ENCODE measurements around the gene RECQL5.
"Not testable (repeated sequence)": the region's sequence is repeated elsewhere in the genome, so short reads cannot be mapped to it uniquely, and the experiment has no call there.

RECQL5 gene

DNA sequence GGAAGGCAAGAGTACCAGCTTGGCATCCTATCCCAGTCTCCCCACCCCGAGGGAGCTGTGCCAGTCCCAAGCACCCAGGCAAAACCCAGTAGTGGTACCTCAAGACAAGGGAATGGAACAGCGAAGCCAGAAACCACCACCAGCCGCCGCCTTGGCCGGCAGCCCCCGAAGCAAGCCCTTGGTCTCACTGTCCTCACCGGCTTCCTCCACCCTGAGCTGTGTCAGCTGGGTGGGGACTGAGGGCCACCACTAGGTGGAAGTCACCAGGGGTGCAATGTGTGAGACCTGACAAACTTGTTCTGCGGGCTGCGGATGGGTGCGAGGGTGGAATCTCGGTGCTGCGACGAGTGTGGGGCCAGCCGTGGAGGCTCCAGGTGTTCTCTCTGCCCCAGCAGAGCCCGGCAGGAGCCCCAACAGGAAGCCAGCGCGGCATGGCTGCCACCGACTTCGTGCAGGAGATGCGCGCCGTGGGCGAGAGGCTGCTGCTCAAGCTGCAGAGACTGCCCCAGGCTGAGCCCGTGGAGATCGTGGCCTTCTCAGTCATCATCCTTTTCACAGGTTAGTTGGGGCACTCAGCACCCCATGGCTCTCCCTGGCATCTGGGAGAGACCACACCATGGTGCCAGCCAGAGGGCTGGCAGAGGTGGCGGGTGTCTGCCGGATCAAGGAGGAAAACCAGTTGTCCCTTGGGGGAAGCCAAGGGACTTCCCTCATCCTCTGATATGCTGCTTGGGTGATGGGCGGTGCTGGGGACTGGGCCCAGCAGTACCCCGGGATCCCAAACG, 27.0 kb downstream of the RECQL5 start:
- no peak for DNase-seq (ENCODE audit: low read depth)
- TF ChIP-seq, protein P1, sequence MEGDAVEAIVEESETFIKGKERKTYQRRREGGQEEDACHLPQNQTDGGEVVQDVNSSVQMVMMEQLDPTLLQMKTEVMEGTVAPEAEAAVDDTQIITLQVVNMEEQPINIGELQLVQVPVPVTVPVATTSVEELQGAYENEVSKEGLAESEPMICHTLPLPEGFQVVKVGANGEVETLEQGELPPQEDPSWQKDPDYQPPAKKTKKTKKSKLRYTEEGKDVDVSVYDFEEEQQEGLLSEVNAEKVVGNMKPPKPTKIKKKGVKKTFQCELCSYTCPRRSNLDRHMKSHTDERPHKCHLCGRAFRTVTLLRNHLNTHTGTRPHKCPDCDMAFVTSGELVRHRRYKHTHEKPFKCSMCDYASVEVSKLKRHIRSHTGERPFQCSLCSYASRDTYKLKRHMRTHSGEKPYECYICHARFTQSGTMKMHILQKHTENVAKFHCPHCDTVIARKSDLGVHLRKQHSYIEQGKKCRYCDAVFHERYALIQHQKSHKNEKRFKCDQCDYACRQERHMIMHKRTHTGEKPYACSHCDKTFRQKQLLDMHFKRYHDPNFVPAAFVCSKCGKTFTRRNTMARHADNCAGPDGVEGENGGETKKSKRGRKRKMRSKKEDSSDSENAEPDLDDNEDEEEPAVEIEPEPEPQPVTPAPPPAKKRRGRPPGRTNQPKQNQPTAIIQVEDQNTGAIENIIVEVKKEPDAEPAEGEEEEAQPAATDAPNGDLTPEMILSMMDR (conservative IDR thresholded peaks at IDR 0.05; ENCODE audit: low read depth, low read length), result no peak
- no peak overlapping the region for H3K4me3 ChIP-seq (ENCODE audit: low read depth, low read length)

DNA sequence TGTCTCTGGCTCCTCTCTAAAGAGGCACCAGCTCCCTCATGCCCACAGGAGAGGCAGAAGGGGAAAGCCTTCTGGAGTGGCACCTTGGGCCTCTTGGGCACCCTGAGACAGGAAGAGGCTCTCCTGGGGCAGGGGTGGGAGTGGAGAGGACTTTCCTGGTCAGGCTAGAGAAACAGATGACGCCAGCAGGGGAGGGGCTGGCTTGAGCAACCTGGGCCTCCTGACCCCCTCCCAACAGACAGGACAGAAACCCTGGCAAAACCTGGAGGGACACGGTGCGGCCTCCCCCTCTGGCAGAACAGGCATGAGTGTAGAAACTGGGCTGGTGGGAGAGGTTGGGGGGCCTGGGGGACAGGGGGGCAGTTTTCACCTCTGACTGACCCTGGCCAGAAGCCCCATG, 27.6 kb downstream of the RECQL5 start:
- TF ChIP-seq, protein P1 (conservative IDR thresholded peaks at IDR 0.05; ENCODE audit: low read depth, low read length), result no peak
- no peak overlapping the region for H3K4me3 ChIP-seq (ENCODE audit: low read depth, low read length)
- no peak for DNase-seq (ENCODE audit: low read depth)

DNA sequence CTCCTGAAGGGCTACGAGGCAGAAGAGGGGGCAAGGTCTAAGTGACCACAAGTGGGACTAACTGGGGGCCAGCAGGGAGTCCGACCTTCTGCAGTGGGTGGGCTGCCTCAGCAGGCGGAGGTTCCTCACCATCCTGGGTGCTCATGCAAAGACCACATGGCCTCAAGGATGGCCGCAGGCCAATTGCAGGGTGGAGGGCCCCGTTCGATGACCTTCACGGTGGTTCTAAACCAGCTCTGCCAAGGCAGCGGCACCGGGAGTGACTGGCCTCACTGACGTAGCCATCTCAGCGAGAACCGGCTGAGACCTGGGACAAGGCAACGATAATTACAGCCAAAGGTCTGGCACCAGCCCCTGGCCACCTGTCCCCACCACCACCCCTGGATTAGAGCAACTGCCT, 28.1 kb downstream of the RECQL5 start:
- DNase-seq (ENCODE audit: low read depth), result no peak
- TF ChIP-seq, protein P1 (conservative IDR thresholded peaks at IDR 0.05; ENCODE audit: low read depth, low read length), result no peak
- H3K4me3 ChIP-seq (ENCODE audit: low read depth, low read length), result no peak overlapping the region

DNA sequence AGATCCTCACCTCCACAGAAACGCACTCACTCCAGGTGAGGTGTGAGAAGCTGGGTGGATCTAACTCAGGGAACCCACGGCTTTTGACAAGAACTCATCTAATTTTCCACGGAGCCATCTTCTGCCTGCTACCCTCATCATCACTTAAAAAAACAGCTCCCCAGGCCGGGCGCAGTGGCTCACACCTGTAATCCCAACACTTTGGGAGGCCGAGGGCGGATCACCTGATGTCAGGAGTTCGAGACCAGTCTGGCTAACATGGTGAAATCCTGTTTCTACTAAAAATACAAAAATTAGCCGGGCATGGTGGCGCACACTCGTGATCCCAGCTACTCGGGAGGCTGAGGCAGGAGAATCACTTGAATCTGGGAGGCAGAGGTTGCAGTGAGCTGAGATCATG, 28.9 kb downstream of the RECQL5 start:
- not testable (repeated sequence) for H3K4me3 ChIP-seq (ENCODE audit: low read depth, low read length); DNase-seq (ENCODE audit: low read depth)

DNA sequence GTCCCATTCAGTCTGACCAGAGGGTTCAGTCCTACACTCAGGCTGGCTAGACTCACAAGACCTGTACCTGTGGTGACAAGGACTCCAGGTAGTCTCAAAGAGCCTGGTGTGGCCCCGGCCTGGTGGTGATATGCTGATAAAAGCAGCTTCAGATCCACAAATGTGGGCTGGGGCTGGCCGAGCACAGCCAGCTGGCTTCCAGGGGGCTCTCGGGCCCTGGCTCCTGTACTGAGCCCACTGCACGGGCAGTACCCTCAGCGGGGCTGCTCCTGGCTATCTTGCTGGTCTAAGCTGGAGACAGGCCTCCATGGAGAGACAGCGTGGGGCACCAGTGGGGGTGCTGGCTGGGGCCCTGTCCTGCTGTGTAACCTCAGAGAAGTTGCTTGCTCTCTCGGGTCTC, 29.4 kb downstream of the RECQL5 start:
- no peak for DNase-seq (ENCODE audit: low read depth)
- no peak overlapping the region for H3K4me3 ChIP-seq (ENCODE audit: low read depth, low read length)
- TF ChIP-seq, protein P1 (conservative IDR thresholded peaks at IDR 0.05; ENCODE audit: low read depth, low read length), result no peak

DNA sequence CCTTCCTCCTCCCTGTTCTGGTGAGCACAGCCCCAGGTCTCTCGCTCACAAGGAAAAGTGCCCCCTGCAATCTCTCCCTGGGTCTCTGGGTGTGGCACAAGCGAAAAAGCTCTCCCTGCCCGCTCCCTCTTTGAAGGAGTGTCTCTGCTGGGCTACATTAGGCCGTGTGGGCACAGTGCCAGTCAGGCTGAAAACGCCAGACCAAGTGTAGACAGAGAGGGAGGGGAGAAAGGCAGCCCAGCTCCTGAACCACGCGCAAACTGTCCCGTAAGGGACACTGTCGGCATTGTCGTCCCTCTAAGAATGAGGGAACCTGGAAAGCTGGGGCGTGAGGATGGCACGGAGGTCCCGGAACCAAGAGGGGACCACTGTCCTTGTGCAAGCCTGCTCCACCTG, 29.8 kb downstream of the RECQL5 start:
- no peak overlapping the region for H3K4me3 ChIP-seq (ENCODE audit: low read depth, low read length)
- no peak for DNase-seq (ENCODE audit: low read depth)
- TF ChIP-seq, protein P1 (conservative IDR thresholded peaks at IDR 0.05; ENCODE audit: low read depth, low read length), result no peak

DNA sequence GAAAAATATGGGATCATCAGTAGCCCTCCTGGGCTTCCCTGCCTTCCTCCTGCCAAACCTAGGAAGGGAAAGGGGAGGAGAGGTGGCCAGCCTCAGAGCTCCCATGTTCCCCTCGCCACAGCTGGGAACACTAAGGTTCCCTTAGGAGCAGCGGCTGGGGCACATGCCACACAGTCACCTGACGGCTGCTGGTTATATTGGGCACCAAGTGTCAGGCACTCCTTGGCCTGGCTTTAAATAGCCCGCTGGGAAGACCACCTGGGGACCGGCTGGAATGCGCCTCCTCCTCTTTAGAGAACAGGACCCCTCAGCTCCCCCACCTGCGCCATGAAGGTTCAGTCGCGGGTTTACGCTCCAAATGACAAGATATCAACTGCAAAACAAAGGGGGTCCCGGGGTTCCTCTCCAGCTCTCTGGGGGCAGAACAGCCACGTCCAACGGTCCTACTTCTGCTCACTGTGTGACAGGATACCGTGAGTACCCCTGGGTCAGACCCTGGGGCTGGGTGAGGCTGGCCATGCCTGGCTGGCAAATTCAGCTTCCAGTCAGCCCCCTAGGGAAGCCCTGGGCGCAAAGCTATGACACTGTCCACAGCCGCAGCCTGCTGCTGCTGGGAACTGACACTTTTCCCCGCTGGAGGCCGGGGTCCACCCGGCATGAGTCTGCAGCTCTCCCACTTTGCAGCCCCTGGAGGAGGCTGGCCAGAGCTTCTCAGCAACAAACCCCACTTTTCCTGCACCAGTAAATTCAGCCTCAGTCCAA, 30.4 kb downstream of the RECQL5 start:
- DNase-seq (ENCODE audit: low read depth), result no peak
- no peak overlapping the region for H3K4me3 ChIP-seq (ENCODE audit: low read depth, low read length)
- TF ChIP-seq, protein P1 (conservative IDR thresholded peaks at IDR 0.05; ENCODE audit: low read depth, low read length), result no peak
